MV-4-11 (cell line): ENCODE data around the gene ANKLE2.
A peak's percentile ranks its signal among the peaks of the same experiment; 100 is the strongest.

Source experiments
- DNase-seq: peaks from one replicate; lab custom pipeline; 2025; lab: John Stamatoyannopoulos, UW

Gene ANKLE2

DNA sequence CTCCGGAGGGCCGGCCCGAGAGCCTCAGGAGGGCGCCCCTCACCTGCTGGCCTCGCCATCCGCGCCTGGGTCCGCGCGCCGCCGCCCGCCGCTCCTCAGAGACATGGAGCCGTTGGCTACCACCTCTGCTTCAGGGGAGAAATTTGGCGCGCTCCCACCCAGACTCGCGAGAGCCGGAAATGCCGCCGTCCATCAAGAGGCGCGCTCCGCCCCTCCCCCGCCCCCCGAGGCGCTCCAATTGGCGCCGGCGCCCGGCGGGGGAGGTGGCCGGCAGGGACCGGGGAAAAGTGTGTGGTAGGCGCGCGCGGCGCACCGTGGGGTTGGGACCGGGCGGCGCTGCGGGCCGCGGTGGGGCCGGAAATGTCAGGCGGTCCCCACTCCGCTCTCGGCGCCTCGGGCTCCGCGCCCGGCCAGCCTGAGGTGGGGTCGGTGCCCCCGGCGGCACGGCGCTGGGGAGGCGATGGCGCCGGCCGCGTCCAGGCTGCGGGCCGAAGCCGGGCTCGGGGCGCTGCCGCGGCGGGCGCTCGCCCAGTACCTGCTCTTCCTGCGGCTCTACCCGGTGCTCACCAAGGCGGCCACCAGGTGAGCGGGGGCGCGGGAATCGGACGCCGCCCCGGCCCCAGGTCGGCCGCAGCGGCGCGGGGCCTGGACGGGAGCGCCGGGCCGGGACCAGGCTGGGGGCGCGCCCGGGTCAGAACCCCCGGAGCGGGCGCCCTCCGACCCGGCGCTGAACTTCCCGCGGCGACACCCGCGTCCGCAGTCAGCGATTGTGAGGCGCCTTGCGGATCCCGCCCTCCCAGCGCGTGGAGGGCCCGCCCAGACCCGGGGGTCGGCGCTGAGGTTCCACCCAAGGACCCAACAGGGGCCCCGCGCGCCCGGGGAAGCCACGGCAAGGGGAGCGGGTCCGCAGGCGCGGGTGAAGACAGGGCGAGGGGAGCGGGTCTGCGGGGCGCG is 74.1 kb downstream of the ANKLE2 start, which contains the start of the genes POLE and PXMP2:
TSS of gene POLE (minus strand) at position 132 of the 954 bp plus-strand sequence. CDS start at position 105, 27 bp downstream.
TSS of gene PXMP2 (plus strand) at position 377 of the 954 bp plus-strand sequence. CDS start at position 461, 84 bp downstream.
- peak; percentile 90 for DNase-seq

DNA sequence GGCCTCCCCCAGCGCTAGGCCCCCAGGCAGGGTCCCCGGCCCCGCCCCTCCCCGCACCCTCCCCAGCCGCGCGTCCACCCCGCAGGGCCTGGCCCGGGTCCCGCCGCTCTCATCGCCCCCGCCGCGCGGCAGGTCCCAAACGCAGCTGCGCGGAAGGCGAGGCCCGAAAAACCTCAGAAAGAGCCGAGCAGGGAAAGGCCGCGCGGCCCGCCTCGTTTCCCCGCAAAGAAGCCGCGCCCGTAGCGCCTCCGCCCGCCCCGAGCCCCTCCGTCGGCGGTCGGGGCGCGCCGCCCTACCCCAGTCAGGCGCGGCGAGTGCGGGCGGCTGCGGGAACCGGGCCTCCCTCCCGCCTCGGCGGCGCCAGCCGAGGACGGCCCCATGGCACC is 74.8 kb downstream of the ANKLE2 start:
- no peak for DNase-seq

DNA sequence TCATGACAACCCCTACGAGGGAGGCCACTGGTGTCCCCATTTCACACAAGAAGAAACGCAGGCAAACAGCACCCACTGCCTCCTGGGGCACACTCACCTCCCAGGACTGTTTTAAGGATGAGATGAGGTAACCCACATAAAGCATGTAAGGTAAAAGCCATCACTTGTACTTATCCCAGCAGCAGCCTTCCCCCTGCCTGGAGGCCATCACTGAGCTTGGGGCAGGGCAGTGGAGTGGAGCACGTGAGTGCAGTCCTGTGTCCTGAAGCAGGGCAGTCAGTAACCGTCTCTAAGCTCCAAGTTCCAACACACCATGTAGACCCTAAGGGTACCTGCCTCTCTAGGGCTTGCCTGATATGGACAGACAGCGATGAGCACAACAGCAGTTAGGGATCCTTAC is 76.2 kb downstream of the ANKLE2 start:
- DNase-seq: no peak

DNA sequence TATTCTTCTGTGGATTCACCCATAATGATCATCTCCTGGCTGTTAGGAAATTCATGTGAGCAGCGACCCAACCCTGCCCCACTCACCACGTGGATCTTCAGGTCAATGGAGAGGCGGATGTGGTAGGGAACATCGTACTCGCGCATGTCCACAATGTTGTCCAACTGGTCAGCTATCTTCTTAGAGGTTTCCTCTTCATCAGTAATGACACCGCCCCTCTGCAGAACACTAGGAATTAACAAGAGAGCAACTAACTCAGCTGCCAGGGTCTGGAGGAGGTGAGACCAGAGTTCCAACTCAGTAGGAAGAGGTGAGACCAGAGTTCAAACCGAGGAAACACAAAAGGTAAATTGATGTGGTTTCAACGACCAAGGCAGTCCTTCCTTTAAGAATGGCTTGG is 84.1 kb downstream of the ANKLE2 start:
- no peak for DNase-seq

DNA sequence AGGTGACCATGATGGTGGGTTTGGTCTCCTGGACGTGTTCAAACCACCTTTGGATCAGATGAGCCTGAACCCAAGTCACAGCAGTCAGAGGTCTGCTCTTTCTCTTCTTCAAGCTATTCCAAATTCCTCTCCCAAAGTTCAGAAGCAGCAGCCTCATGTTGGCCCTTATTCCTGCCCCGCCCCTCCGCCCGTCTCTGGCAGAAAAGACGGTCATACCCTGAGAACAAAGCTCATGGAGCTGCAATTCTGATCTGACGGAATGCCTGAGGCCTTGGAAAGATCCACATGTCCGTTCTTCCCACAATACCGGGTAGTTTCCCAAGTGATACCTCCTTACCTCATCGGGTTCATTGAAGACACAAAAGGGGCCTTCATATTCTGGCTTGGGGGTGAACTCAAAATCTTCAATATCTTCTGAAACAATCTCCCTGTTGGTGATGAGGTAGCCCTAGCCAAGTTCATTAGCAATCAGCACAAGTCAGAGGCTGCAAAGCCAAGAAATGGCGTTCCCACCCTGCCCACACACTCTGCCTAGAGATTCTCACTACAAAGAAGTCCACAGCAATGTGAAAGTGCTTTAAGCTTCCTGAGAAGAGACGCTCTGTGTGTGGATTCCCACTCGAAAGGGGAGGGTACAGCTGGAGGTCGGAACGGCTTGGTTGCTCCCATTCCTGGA is 85.7 kb downstream of the ANKLE2 start:
- DNase-seq: no peak
